Uterus (tissue), 2 donors: ENCODE results near the gene PRSS56.

ENCODE experiments used
- CTCF ChIP-seq, 4 experiments: fragments of 200-600 bp in 2 of 4; fragments of 450-650 bp in 2 of 4; sonication (generic) in 2 of 4; IDR thresholded peaks; one replicate each; pipeline ENCODE4 v1.5.1; 2016 to 2019; ENCODE audit warnings: antibody characterized with exemption in 4 of 4, mild to moderate bottlenecking in 2 of 4, moderate library complexity in 1 of 4
- POLR2A ChIP-seq, 2 donors: fragments of 450-650 bp; IDR thresholded peaks; one replicate each; pipeline ENCODE4 v1.6.1; 2016; ENCODE audit warnings: antibody characterized with exemption in 2 of 2, mild to moderate bottlenecking in 1 of 2, moderate library complexity in 1 of 2

GRCh38 chr2:232493701-232494474 lies 26.3 kb upstream of the PRSS56 start:
- TF ChIP-seq CTCF (IDR thresholded peaks at IDR 0.05) (no peak), POLR2A (IDR thresholded peaks at IDR 0.05) (no peak)
